NCI-H2227 treated with DMSO at 0.1 percent for 48 hours (cell line): ENCODE data around the gene ARPC3.
"Not testable (repeated sequence)": the region's sequence is repeated elsewhere in the genome, so short reads cannot be mapped to it uniquely, and the experiment has no call there.

Source experiments
- DNase-seq: peaks from one replicate; lab custom pipeline; 2025; lab: John Stamatoyannopoulos, UW

ARPC3 gene

GRCh38 chr12:110449799-110450497 lies at the start of gene ARPC3:
ARPC3 (minus strand) TSS chr12:110450337; CDS start chr12:110450260, 77 bp downstream.
- DNase-seq = peak; percentile 92

- no peak for DNase-seq
These were observed 49.0 kb upstream of the ARPC3 start for GRCh38 chr12:110498984-110499706.

- DNase-seq = no peak
These were observed 25.3 kb upstream of the ARPC3 start for GRCh38 chr12:110475426-110475825.

- DNase-seq = peak; percentile 100
These were observed 18.3 kb upstream of the ARPC3 start, which contains the start of the genes FAM216A and GPN3 for GRCh38 chr12:110468214-110469048. FAM216A (plus strand) TSS chr12:110468845; CDS start chr12:110468876, 31 bp downstream. GPN3 (minus strand) TSS chr12:110468257; CDS start chr12:110468203, 54 bp downstream.

GRCh38 chr12:110467847-110468213 lies 17.7 kb upstream of the ARPC3 start:
- no peak for DNase-seq

GRCh38 chr12:110466791-110467190 lies 16.7 kb upstream of the ARPC3 start:
- DNase-seq = no peak

- not testable (repeated sequence) for DNase-seq
These were observed 15.6 kb upstream of the ARPC3 start for GRCh38 chr12:110465765-110466164.

- DNase-seq = no peak
These were observed 14.9 kb upstream of the ARPC3 start for GRCh38 chr12:110465024-110465423.

GRCh38 chr12:110461189-110461588 lies 11.1 kb upstream of the ARPC3 start:
- not testable (repeated sequence) for DNase-seq

- DNase-seq = no peak
These were observed 8.6 kb upstream of the ARPC3 start for GRCh38 chr12:110458756-110459155.

GRCh38 chr12:110453569-110454296 lies 3.6 kb upstream of the ARPC3 start:
- no peak for DNase-seq

- DNase-seq = no peak
These were observed 1.1 kb upstream of the ARPC3 start for GRCh38 chr12:110451263-110451662.

- DNase-seq = no peak
These were observed 5.7 kb downstream of the ARPC3 start for GRCh38 chr12:110444455-110444854.

- no peak for DNase-seq
These were observed 13.9 kb downstream of the ARPC3 start for GRCh38 chr12:110436231-110436630.

GRCh38 chr12:110431957-110432587 lies 18.1 kb downstream of the ARPC3 start:
- DNase-seq = no peak

GRCh38 chr12:110429676-110430075 lies 20.5 kb downstream of the ARPC3 start:
- not testable (repeated sequence) for DNase-seq

GRCh38 chr12:110426406-110426805 lies 23.7 kb downstream of the ARPC3 start:
- no peak for DNase-seq

- no peak for DNase-seq
These were observed 25.9 kb downstream of the ARPC3 start for GRCh38 chr12:110424237-110424636.

GRCh38 chr12:110421701-110422100 lies 28.4 kb downstream of the ARPC3 start:
- no peak for DNase-seq

GRCh38 chr12:110421159-110421661 lies 28.9 kb downstream of the ARPC3 start:
- no peak for DNase-seq

GRCh38 chr12:110420644-110421043 lies 29.5 kb downstream of the ARPC3 start:
- DNase-seq = not testable (repeated sequence)
